HG03571 (cell line): Measurements from ENCODE around the gene AFF3.

Experiments
- ATAC-seq: cut with Tn5 transposase; IDR thresholded peaks from one replicate; pipeline ENCODE4 v1.9.1; 2021; ENCODE audit not compliant: unreplicated experiment

AFF3 gene

GRCh38 chr2:99573634-99574251 is 568.6 kb downstream of the AFF3 start:
- no peak for ATAC-seq

GRCh38 chr2:99572373-99573164 is 569.8 kb downstream of the AFF3 start:
- ATAC-seq: no peak

- no peak for ATAC-seq
Measured at GRCh38 chr2:99571954-99572353, 570.4 kb downstream of the AFF3 start.

DNA sequence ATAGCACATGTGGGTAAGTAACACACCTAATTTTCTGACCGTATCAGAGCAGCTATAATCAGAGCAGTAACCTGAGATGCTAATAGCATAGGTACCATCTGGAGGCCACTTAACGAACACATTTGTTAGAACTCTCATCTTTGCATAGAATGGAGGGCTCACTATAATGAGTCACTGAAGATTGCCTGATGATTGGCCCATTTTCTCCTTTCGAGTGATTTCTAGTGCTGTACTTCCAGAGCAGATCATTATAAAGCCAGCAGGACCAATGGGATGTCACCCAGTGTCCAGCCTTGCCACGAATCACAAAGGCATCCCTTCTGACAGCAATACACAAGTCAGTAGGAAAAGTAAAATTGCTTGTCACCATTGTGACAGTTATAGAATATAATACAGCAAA is 570.9 kb downstream of the AFF3 start:
- no peak for ATAC-seq

- ATAC-seq: no peak
Measured at GRCh38 chr2:99571021-99571420, 571.4 kb downstream of the AFF3 start.

DNA sequence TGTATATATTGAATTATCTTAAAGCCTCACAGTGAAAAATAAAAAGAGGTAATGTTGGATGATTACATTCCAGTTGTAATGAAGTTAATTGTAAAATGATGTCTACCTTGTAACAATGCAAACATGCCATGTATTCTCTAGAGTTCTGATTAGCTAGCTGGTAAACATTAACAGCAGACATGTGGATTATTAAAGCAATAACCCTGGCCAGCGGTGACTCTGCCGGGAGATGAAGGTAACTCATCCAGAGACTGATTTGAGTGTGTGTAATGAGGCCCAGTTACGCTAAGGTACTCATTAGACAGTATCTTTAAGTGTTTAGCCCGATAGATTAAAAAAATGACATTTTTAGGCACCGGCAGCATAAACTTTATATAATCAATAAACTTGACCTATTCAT is 573.0 kb downstream of the AFF3 start:
- no peak for ATAC-seq

DNA sequence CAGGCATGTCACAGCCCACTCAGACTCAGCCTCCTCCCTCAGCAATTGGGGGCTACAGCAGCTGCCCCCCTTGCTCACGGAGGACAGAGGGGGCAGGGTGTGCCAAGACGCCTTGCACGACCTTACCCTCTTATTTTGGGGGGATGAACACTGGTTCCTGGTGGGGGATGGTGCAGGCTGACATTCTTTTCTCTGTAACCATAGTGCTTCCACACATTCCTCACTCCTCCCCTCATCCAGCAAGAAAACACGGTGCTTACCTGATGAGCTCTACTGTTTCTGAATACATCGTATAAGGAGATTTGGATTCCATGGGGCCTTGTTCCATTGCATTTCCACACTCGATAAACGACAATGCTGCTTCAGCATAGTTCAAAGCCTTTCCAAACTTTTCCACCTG is 577.2 kb downstream of the AFF3 start:
- no peak for ATAC-seq

- ATAC-seq: no peak
Measured at GRCh38 chr2:99562516-99562915, 579.9 kb downstream of the AFF3 start.

- ATAC-seq: no peak
Measured at GRCh38 chr2:99561804-99562203, 580.6 kb downstream of the AFF3 start.

DNA sequence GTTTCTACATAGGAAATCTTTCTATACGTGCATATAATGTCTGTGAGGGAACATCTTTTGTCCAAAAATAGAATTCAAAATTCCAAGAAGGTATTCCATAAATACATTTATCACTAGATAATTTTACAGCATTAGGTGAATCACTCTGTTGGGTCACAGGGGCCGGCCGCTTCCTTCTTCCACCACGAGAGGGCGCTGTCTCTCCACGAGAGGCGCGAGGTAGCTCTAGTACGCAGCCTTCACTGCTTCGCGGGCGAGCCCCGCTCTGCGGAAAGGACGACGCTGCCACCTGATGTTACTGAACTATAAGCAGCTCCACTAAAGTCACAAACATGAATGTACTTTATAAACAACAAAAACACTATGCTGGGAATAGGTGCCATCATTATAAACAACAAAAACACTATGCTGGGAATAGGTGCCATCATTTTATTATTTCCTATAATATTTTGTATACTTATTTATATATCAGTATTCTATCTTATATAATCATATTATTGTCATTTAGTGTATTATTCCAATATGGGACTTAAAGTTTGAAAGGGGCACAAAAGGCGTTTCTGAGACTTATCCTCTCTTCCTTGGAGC is 583.2 kb downstream of the AFF3 start:
- no peak for ATAC-seq

GRCh38 chr2:99555404-99555803 is 587.0 kb downstream of the AFF3 start:
- no peak for ATAC-seq

DNA sequence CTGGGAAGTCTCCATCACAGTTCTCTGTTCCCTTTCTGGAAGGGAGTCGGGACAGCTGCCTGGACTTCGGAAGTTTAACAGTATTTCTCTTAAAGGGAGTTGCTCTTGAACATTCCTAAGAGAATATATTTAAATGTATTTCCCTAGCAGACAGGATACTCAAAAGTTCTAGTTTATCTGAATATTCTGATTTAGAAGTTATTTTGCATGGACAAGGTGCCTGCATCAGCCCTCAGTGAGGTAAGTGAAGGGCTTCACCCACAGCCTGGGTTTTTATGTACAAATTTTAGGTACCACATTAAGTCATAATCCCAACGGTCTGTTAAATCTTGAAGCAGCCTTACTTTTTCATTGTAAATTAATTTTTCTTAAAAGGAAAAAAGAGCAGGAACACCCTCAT is 587.5 kb downstream of the AFF3 start:
- no peak for ATAC-seq

- ATAC-seq: no peak
Measured at GRCh38 chr2:99554238-99554637, 588.2 kb downstream of the AFF3 start.

DNA sequence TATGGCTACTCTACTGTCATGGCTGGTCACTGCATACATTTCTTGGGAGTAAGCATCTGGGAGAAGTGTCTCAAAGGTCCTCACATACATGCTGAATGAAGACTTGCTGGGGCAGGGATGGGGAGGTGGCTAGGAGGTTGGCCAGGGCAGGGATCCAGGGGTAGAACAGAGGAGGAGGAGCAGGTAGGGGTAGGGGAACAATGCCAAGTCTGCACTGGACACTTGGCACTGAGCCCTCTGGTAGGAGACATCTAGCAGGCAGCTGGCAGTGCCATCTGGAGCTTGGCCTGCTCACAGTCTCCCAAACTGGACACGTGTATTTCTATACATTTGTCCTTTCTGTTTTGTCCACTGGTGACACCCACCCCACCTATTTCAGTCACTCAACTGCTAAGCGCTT is 589.9 kb downstream of the AFF3 start:
- ATAC-seq: no peak

- no peak for ATAC-seq
Measured at GRCh38 chr2:99550368-99550767, 592.0 kb downstream of the AFF3 start.

DNA sequence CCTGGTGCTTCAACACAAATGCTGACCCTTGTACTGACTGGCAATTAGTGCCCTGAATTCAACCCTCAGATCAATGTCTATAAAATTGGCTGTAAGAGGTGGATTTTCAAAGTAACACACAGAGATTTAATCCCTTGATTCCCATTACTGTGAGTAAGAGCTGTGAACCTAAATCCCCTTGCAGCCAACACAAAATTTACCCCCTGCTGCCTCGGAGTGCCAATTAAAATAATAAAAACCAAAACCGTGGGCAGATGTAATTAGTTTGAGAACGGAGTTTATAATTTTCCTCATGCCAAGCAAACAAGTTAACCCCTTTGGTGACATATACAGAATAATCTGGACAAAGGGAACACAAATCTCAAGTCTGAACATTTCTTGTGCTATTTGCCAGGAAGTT is 596.8 kb downstream of the AFF3 start:
- no peak for ATAC-seq

DNA sequence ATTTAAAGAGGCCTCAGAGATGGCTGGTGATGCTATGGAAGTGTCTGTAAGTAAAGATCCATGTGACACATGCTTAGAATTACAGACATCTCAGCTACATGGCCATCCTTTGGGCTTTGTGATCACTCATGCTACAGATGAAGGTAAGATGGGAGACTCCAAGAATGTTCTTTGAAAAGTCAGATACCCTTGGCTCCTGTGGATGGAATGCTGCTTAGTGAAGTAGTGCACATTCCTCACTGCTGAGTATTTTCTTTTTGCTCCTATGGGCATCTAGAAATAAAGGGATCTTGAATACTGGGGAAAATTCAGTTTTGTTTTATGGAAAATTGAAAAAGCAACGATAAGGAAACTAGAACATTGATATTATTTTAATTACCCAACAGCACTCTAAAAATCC is 597.3 kb downstream of the AFF3 start:
- no peak for ATAC-seq

- ATAC-seq: no peak
Measured at GRCh38 chr2:99544608-99545007, 597.8 kb downstream of the AFF3 start.

- no peak for ATAC-seq
Measured at GRCh38 chr2:99543247-99543646, 599.1 kb downstream of the AFF3 start.

DNA sequence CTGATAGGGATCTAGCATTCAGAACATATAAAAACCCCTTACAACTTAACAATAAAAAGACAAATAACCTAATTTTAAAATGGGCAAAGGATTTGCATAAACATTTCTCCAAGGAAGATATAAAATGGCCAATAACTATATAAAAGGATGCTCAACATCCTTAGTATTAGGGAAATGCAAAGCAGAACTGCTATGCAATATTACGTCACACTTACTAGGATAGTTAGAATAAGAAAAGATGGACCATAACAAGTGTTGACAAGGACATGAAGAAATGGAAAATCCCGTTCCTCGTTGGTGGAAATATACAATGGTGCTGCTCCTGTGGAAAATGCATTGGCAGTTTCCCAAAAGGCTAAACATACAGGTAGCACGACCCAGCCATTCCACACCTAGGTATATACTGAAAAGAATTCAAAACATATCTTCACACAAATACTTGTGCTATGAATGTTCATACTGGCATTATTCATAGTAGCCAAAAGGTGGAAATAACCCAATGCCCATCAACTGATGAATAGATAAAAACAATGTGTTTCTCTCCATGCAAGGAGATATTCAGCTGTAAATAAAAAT is 604.4 kb downstream of the AFF3 start:
- no peak for ATAC-seq

DNA sequence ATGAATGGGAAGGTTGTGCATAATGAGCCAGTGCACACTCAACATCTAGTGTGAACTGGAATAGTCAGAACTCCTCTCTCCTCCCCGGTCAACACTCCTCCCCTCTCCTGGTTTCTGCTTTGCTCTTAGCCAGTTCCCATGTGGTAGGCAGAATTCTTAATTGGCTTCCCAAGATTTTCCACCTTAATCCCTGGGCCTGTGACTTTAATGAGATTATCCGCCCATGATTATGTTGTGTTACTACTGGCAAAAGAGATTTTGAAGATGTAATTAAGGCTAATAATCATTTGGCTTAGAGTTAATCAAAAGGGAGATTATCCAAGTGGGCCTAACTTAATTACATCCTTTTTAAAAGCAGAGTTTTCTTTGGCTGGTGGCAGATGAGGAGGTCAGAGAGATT is 618.3 kb downstream of the AFF3 start:
- no peak for ATAC-seq

- ATAC-seq: no peak
Measured at GRCh38 chr2:99522157-99522556, 620.2 kb downstream of the AFF3 start.
